H1 (cell line): ENCODE measurements around the gene HHAT. TPM values are rescaled to one million over a fixed set of nuclear protein-coding genes. Genes with fewer than 3 reads are reported as not detected.

Experiments
- BCL11A ChIP-seq, 2 experiments: IDR thresholded peaks; one replicate each; pipeline ENCODE4 v1.6.1; 2011; ENCODE audit warnings: low read depth in 2 of 2, low read length in 2 of 2, mild to moderate bottlenecking in 2 of 2
- CHD2 ChIP-seq: IDR thresholded peaks from 2 replicates; pipeline ENCODE4 v1.6.1; 2012; ENCODE audit warnings: low read length, improper control_type of control experiment
- CTBP2 ChIP-seq: IDR thresholded peaks from 2 replicates; pipeline ENCODE4 v1.7.0; 2011; ENCODE audit warnings: borderline replicate concordance, mild to moderate bottlenecking, moderate library complexity, mixed read lengths, low read length; ENCODE audit not compliant: insufficient read depth, insufficient read length
- JUN ChIP-seq: IDR thresholded peaks from 2 replicates; pipeline ENCODE4 v1.6.1; 2011; ENCODE audit warnings: low read depth, mild to moderate bottlenecking, improper control_type of control experiment, low read length
- SIX5 ChIP-seq: IDR thresholded peaks from 2 replicates; pipeline ENCODE4 v1.6.1; 2011; ENCODE audit warnings: mild to moderate bottlenecking, low read depth, low read length
- polyA plus RNA-seq, 7 experiments: library from polyadenylated mRNA; depleted of rRNA in 3 of 7; stranded (reverse) in 5 of 7; unstranded in 2 of 7; fragments of >200 nt in 5 of 7; fragments of 200-250 nt in 2 of 7; gene quantifications; 1 replicate in 5 of 7; 2 replicates in 1 of 7; 4 replicates in 1 of 7; pipeline versions ENCODE4 v1.2.1 to v1.2.3, GENCODE V29; 2011 to 2013; ENCODE audit warnings: missing spikeins in 2 of 7, mixed read lengths in 2 of 7
- total RNA-seq: library from RNA; stranded (reverse); fragmentation: NEBNext Ultra II Directional; extraction: Animal tissue kit (Norgen Biotek cat#: 25700); gene quantifications from 2 replicates; pipeline ENCODE4 v1.2.1, GENCODE V29; 2021
- TF ChIP-seq, protein P1 (sequence below): IDR thresholded peaks from 2 replicates; pipeline ENCODE4 v1.6.1; 2011; ENCODE audit warnings: low read depth, mild to moderate bottlenecking, low read length; ENCODE audit not compliant: insufficient read depth
- TF ChIP-seq, protein P2 (sequence below): IDR thresholded peaks from 2 replicates; pipeline ENCODE4 v1.6.1; 2012; ENCODE audit warnings: inconsistent platforms

Gene HHAT
- total and polyA plus RNA-seq, 2 of the 8 experiments (the other 6 are each of a cell fraction or from before 2014, with no cell fraction given) = 0.15 to 0.51 TPM

DNA sequence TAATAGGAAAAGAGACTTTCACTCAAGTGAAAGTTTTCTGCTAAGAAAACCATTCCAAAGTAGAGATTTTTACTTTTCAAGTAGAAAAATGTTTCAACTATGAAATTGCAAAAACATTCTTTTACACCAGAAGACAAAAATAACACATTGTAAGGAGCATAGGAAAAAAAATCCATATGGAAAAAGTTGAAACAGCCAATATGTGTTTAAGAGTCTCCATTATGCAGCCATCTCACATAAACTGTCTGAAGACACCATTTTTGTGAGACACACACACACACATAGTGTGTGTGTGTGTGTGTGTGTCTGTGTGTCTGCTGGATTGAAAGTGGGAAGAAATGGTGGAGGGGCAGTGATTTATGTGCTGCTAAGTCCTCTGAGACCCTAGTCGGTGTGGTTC is 162.1 kb downstream of the HHAT start (continued):
- TF ChIP-seq, protein P1, sequence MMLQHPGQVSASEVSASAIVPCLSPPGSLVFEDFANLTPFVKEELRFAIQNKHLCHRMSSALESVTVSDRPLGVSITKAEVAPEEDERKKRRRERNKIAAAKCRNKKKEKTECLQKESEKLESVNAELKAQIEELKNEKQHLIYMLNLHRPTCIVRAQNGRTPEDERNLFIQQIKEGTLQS = no peak
- TF ChIP-seq CTBP2 = no peak
- no peak for TF ChIP-seq CHD2
- no peak for TF ChIP-seq JUN
- TF ChIP-seq BCL11A (IDR thresholded peaks at IDR 0.05; ENCODE audit: low read depth in 2 of 2, low read length in 2 of 2) = no peak
- TF ChIP-seq, protein P2, sequence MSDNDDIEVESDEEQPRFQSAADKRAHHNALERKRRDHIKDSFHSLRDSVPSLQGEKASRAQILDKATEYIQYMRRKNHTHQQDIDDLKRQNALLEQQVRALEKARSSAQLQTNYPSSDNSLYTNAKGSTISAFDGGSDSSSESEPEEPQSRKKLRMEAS = no peak
- no peak for TF ChIP-seq SIX5
